KOPT-K1 (cell line): ENCODE measurements around the gene UBE2I.
A peak's percentile ranks its signal among the peaks of the same experiment; 100 is the strongest.

Experiments used
- H3K27ac ChIP-seq: fragments of 200-600 bp; sonication (generic); 2 replicates; pipeline ENCODE4 v1.5.1; 2016; ENCODE audit warnings: antibody characterized with exemption, mild to moderate bottlenecking, low read depth, low read length; ENCODE audit not compliant: poor library complexity, severe bottlenecking
- H3K36me3 ChIP-seq: fragments of 200-600 bp; sonication (generic); 2 replicates; pipeline ENCODE4 v1.5.1; 2017; ENCODE audit warnings: antibody characterized with exemption, mild to moderate bottlenecking, low read length, moderate library complexity; ENCODE audit not compliant: insufficient read depth
- H3K9me3 ChIP-seq: fragments of 200-600 bp; sonication (generic); 2 replicates; pipeline ENCODE4 v1.5.1; 2017; ENCODE audit warnings: antibody characterized with exemption, low read length, mild to moderate bottlenecking; ENCODE audit not compliant: insufficient read depth, poor library complexity, severe bottlenecking

The UBE2I gene

DNA sequence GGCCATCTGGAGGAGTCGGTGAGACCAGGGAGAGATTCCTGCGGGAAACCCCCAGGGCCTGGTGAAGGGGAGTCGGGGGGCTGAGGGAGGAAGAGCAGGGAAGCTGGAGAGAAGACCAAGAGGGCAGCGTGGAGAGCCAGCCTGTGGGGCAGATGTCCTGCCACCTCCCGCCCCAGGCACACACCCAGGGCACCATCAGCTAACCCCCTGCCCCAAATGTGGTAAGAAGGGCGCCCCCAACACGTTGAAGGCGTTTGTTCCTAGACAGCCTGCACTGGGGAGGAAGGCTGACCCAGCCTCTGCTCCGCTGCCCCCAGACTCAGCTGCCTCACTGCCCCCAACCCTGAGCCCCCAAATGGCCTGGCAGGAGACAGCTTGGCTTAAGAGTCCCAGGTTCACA is 25.3 kb downstream of the UBE2I start:
- no peaks in the 10 kb centered on the region for H3K36me3 ChIP-seq
- no peaks in the 10 kb centered on the region for H3K9me3 ChIP-seq
- no peak overlapping the region for H3K27ac ChIP-seq

DNA sequence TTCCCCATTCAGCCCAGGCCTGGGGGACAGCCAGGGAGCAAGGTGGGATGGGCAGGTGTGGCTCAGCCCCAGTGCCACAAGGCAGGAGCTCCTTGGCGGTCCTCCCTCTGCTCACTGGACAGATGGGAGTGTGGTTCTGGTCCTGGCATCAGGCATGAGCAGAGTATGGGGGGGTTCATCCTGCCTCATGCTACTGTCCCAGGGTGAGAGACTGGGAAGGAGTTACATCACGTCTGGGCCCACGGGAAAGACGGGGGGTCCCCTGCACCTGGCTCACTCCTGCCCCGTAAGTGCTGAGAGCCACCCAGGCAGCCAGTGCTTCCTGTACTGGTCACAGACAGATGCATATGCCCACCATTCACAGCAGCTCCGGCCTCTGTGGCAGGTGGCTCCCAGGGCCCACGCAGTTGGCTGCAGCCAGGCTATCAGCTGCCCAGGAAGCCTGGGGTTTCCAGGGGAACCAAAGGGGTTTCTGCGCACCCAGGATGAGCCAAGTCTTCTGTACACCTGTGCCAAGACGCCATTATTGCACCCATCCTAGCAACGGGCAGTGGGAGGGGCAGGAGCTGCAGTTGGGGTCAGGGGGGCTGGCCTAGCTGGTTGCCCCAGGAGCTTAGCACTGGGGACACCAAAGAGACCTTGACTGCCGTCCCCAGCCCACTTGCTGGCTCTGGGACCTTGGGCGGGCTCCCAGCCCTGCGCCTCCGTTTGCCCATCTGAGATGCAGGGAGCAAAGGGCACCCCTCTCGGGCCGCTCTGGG is 26.0 kb downstream of the UBE2I start:
- Histone ChIP-seq H3K36me3 (no peaks in the 10 kb centered on the region), H3K27ac (no peak overlapping the region), H3K9me3 (no peaks in the 10 kb centered on the region)

DNA sequence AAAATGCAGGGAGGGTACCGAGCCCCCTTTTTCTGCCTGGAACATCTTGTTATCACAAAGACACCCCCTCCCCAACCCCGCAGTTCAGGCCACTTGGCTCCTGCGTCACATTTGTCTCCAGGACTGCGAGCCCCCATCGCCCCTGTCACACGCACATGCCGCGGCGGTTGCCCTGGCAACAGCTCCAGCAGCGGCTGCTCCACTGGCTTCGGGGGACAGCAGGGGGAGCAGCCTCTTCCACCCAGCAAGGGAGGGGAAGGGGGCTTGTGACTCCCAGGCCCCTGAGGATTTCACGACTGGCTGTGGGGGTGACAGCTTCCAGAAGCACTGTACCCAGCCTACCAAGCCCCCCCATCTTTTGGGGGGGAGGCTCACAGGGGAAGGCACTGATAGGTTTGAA is 26.6 kb downstream of the UBE2I start:
- H3K36me3 ChIP-seq = no peaks in the 10 kb centered on the region
- no peaks in the 10 kb centered on the region for H3K9me3 ChIP-seq
- no peak overlapping the region for H3K27ac ChIP-seq

DNA sequence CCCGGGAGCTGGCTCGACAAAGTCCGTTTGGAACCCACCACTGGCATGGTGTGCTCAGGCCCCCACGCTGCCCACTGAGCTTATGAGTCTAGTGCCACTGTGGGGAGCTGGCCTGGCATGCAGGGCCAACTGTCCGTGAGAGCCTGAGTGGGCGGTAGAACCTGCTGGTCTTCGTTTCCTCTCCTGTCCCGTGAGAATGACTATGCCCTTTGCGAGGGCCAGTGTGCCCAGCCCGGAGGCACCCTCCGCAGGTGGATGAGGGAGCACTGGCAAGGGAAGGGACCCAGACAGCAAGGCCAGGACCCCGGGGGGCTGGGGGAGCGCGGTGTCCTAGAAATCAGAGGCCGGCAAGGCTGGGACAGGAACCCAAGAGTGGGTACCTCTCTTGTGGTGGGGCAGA is 27.2 kb downstream of the UBE2I start:
- Histone ChIP-seq H3K9me3 (no peaks in the 10 kb centered on the region), H3K27ac (no peak overlapping the region)

DNA sequence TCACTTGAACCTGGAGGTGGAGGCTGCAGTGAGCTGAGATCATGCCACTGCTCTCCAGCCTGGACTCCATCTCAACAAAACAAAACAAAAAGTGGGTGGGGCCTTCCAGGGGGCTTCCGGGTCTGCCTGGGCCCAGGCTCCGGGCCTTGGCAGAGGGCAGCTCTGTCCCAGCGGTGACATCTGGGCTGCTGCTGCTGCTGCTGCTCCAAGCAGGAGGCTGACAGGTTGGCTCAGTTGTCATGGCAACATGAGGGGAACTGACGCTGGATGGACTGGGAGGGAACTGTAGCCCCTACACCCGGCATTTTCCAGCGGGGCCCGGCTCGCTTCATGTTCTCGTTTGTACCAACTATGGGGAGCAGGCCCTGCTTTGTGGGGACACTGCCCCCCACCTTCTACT is 28.1 kb downstream of the UBE2I start:
- H3K36me3 ChIP-seq = no peaks in the 10 kb centered on the region
- no peak overlapping the region for H3K27ac ChIP-seq
- H3K9me3 ChIP-seq = no peaks in the 10 kb centered on the region

More for the DNA sequence above, 27.2 kb downstream of the UBE2I start:
- no peaks in the 10 kb centered on the region for H3K36me3 ChIP-seq

DNA sequence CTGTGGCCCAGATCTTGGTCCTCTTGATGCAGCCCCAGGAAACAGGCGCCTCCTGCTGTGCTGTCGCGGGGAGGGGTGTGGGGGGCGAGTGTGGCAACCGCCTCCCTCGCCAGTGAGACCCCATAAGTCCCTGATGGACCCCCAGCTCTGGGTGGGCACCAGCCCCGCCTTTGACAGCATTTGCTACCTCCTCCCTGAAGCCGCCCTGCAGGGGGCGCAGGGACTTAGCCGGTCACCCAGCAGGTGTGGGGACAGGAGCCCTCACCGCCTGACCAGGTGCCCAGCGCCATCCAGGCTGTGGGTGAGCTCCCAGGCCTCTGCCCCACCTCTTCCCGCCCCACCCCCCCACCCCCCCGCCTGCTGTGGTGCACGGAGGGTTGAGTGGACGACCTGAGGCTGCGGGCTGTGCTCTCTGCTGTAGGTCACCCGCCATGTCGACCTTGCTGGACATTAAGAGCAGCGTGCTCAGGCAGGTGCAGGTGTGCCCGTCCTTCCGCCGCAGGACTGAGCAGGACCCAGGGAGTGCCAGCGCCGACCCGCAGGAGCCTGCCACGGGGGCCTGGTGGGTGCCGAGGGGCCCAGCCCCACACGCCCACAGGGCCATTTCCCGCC is 28.8 kb downstream of the UBE2I start:
- Histone ChIP-seq H3K27ac (no peak overlapping the region), H3K9me3 (no peaks in the 10 kb centered on the region), H3K36me3 (no peaks in the 10 kb centered on the region)

DNA sequence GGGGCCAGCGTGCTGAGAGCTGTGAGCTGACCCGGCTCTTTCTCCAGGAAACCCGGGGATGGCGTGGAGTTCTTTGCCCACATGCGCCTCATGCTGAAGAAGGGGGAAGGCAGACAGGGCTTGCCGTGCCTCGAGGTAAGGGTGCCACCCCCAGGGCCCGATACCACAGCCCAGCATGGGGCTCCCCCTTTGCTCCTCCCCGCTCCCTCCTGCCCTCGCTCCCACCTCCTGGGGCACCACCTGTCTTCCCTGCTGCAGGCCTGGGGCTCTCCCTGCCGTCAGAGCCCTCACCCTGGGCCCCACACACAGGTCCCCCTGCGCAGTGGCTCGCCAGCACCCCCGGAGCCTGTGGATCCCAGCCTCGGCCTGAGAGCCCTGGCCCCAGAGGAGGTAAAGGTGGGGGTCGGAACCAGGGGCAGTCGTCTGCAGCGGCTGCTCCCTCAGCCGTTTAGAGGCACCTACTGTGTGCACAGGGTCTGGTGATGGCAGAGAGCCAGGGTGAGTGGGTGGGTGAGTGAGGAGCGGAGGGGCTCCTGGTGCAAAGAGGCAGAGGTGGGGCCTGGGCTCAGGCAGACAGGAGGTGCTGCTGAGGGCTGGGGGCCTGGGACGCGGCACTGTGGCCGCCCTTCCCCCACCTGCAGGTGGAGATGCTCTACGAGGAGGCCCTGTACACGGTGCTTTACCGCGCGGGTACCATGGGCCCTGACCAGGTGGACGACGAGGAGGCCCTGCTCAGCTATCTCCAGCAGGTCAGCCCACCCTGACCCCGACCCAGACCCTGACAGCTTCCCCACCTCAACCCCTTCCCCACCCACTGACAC is 29.6 kb downstream of the UBE2I start:
- Histone ChIP-seq H3K36me3 (no peaks in the 10 kb centered on the region), H3K9me3 (no peaks in the 10 kb centered on the region), H3K27ac (no peak overlapping the region)

DNA sequence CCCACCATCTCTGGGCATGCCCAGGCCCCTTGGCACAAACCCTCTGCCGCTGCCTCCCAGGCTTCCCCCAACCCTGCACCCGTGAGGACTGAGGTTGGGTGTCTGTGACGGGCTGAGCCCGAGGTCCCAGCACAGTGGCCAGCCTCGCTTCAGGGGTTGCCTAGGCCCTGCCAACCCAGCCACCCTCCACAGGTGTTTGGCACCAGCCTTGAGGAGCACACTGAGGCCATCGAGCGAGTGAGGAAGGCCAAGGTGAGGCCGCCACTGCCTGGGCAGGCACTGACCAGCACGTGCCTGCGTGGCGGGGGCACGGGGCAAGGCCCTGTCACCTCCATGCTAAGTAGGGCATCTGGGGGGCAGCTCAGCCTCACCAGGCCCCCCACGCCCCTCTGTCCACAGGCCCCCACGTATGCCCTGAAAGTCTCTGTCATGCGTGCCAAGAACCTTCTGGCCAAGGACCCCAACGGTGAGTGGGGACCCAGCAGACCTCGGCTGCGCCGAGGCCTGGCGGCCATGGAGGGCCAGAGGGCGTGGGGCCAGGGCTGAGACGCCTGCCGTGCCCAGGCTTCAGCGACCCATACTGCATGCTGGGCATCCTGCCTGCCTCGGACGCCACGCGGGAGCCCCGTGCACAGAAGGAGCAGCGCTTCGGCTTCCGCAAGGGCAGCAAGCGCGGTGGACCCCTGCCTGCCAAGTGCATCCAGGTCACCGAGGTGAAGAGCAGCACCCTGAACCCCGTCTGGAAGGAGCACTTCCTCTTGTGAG is 31.5 kb downstream of the UBE2I start:
- Histone ChIP-seq H3K27ac (no peak overlapping the region), H3K9me3 (no peaks in the 10 kb centered on the region), H3K36me3 (no peaks in the 10 kb centered on the region)

DNA sequence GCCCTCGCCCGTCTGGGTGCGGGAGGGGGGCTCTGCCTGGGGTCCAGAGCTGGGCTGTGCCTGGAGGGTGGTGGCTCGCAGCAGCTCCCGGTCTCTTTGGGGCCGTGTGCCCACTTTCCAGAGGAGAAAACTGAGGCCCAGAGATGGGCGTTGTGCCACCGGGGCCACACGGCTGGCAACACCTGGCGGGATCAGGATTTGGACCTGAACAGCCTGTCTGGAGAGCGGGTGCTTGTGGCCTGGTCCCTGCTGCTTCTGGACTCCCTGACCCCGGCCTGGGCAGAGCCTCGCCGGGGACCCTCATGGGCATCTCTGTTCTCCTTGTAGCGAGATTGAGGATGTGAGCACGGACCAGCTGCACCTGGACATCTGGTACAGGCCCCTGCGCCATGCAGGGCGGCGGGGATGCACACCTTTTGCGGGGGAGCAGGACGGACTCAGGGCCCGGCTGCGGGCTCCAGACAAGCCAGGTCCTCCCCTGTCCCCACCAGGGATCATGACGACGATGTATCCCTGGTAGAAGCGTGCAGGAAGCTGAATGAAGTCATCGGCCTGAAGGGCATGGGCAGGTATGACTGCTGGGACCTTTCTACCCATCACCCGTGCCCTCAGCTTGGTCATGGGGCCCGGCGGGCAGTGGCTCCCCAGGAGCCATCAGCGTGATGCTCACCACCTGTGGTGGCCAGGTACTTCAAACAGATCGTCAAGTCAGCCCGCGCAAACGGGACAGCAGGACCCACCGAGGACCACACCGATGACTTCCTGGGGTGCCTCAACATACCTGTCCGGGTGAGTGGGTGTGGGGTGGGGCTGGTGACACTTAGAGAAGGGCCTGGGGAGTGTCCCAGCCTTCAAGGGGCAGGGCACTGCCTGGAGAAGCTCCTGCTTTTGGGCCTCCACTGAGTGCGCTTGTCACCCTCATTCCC is 32.3 kb downstream of the UBE2I start:
- H3K9me3 ChIP-seq = no peaks in the 10 kb centered on the region
- H3K27ac ChIP-seq = peak overlapping the region; percentile 46
- no peaks in the 10 kb centered on the region for H3K36me3 ChIP-seq

DNA sequence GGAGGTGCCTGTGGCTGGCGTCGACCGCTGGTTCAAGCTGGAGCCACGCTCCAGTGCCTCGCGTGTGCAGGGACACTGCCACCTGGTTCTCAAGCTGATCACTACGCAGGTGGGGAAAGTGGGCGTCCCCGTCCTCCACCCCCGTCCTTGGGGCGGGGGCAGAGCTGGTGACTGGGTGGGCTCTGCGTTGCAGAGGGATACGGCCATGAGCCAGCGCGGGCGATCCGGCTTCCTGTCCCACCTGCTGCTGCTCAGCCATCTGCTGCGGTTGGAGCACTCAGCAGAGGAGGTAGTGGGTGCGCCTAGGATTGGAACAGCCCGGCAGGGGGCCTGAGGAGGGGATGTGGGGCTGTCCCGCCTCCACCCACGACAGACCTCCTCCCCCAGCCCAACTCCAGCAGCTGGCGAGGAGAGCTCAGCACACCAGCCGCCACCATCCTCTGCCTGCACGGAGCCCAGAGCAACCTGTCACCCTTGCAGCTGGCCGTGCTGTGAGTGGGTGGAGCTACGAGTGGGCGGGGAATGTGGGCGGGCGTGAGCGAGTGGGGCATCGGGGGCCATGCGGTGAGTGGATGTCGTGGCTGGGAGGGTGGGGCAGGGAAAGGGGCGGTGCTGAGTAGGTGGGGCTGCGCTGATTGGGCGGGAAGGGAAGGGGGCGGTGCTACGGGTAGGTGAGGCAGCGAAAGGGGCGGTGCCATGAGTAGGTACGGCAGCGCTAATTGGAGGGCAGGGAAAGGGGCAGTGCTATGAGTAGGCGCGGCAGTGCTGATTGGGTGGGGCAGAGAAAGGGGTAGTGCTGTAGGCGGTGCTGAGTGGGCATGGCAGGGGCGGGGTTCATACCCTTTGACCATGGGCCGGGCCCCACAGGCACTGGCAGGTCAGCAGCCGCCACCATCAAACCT is 33.3 kb downstream of the UBE2I start:
- Histone ChIP-seq H3K9me3 (no peaks in the 10 kb centered on the region), H3K36me3 (no peaks in the 10 kb centered on the region; the same call in 1 of the 2 replicates), H3K27ac (peak overlapping the region; percentile 46)

DNA sequence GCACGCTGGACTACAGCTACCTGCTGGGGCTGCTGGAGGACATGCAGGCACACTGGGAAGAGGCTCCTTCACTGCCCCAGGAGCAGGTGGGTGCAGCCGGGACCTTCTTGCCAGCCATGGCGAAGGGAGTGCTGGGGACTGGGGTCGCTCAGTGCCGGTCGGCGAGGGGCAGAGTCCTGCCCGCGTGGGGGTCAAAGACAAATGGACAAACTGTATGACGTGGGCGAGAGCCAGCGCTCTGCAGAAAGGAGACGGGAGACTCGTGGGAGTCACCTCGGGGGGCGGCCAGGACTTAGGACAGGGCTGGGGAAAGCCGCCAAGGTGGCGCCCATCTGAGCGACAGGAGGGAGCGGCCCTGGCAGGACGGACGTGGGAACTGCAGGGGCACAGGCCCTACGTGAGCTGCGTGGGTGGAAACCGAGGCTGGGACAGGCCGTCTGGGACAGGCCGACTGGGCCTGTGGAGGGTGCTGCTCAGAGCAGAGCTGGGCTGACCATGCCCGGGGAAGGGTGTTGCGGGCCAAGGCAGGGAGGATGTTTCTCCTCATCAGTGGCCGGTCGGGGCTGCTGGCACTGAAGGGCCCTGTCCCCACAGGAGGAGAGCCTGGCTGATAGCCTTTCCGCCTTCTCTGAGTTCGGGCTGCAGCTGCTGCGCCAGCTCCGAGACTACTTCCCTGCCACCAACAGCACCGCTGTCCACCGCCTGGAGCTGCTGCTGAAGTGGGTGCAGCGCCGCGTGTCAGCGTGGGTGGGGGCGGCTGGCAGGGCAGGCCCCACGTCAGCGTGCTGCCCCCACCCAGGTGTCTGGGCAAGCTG is 34.2 kb downstream of the UBE2I start:
- no peak overlapping the region for H3K27ac ChIP-seq
- peaks cover 4% of the 10 kb centered on the region; the same call in 1 of the 2 replicates for H3K36me3 ChIP-seq
- H3K9me3 ChIP-seq = no peaks in the 10 kb centered on the region

DNA sequence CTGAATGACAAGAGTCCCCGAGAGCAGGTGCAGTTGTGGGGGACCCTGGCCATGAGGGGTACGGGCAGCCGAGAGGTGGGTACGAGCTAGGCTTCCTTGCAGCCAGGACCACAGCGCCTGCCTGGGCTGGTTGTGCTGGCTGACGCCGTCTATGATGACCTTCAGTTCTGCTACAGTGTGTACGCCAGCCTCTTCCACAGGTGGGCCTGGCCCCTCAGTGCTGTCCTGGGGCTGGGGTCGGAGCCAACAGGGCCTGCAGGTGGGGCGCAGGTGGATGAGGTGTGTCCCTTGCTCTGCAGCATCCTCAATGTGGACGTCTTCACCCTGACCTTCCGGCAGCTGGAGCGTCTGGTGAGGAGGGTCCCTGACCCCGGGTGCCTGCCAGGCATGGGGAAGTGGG is 35.1 kb downstream of the UBE2I start:
- no peak overlapping the region for H3K27ac ChIP-seq
- H3K9me3 ChIP-seq = no peaks in the 10 kb centered on the region
- peaks cover 12% of the 10 kb centered on the region; the same call in 1 of the 2 replicates for H3K36me3 ChIP-seq
